NCI-H2227 treated with DMSO at 0.1 percent for 48 hours (cell line): ENCODE measurements around the gene SIGLEC15.
"Not testable (repeated sequence)": the region's sequence is repeated elsewhere in the genome, so short reads cannot be mapped to it uniquely, and the experiment has no call there.

Experiments used
- DNase-seq: peaks from one replicate; lab custom pipeline; 2025; lab: John Stamatoyannopoulos, UW

SIGLEC15 gene

GRCh38 chr18:45820106-45820745 is 5.2 kb upstream of the SIGLEC15 start:
- no peak for DNase-seq

GRCh38 chr18:45821026-45821425 is 4.4 kb upstream of the SIGLEC15 start:
- DNase-seq, result no peak

- DNase-seq, result no peak
Measured at GRCh38 chr18:45821711-45822110, 3.8 kb upstream of the SIGLEC15 start.

GRCh38 chr18:45826084-45826483 is 609 bp downstream of the SIGLEC15 start:
- no peak for DNase-seq

- DNase-seq, result not testable (repeated sequence)
Measured at GRCh38 chr18:45826716-45827115, 1.2 kb downstream of the SIGLEC15 start.

- no peak for DNase-seq
Measured at GRCh38 chr18:45828917-45829811, 3.7 kb downstream of the SIGLEC15 start.

GRCh38 chr18:45829855-45830254 is 4.4 kb downstream of the SIGLEC15 start:
- DNase-seq, result no peak

- no peak for DNase-seq
Measured at GRCh38 chr18:45830917-45831316, 5.4 kb downstream of the SIGLEC15 start.

- no peak for DNase-seq
Measured at GRCh38 chr18:45833846-45834245, 8.4 kb downstream of the SIGLEC15 start.

GRCh38 chr18:45834306-45834705 is 8.8 kb downstream of the SIGLEC15 start:
- DNase-seq, result no peak

- no peak for DNase-seq
Measured at GRCh38 chr18:45835057-45835636, 9.7 kb downstream of the SIGLEC15 start.

GRCh38 chr18:45836242-45837205 is 11.0 kb downstream of the SIGLEC15 start:
- DNase-seq, result no peak

GRCh38 chr18:45837283-45838070 is 12.0 kb downstream of the SIGLEC15 start:
- peak; percentile 22 for DNase-seq

- peak; percentile 23 for DNase-seq
Measured at GRCh38 chr18:45838302-45839070, 13.0 kb downstream of the SIGLEC15 start.

- peak; percentile 26 for DNase-seq
Measured at GRCh38 chr18:45839414-45840395, 14.2 kb downstream of the SIGLEC15 start.

GRCh38 chr18:45841060-45841764 is 15.7 kb downstream of the SIGLEC15 start:
- DNase-seq, result no peak

GRCh38 chr18:45841765-45842442 is 16.4 kb downstream of the SIGLEC15 start:
- DNase-seq, result no peak

- DNase-seq, result no peak
Measured at GRCh38 chr18:45843019-45843418, 17.5 kb downstream of the SIGLEC15 start.
